Breast epithelium (tissue), 3 donors: Measurements from ENCODE around the gene SEC61G.

Source experiments
- POLR2A ChIP-seq: fragments of 450-650 bp; IDR thresholded peaks from one replicate; pipeline ENCODE4 v1.6.1; 2016; ENCODE audit warnings: antibody characterized with exemption, mild to moderate bottlenecking, moderate library complexity
- POLR2AphosphoS5 ChIP-seq, 3 donors: sonication (generic); formaldehyde crosslinking; IDR thresholded peaks; one replicate each; pipeline ENCODE4 v1.6.1; 2017; ENCODE audit warnings: antibody characterized with exemption in 3 of 3
- TF ChIP-seq, protein P1 (sequence below), 3 donors: fragments of 450-650 bp; IDR thresholded peaks; one replicate each; pipeline ENCODE4 v1.5.1; 2016 to 2017; ENCODE audit warnings: antibody characterized with exemption in 3 of 3, mild to moderate bottlenecking in 3 of 3, moderate library complexity in 3 of 3

DNA sequence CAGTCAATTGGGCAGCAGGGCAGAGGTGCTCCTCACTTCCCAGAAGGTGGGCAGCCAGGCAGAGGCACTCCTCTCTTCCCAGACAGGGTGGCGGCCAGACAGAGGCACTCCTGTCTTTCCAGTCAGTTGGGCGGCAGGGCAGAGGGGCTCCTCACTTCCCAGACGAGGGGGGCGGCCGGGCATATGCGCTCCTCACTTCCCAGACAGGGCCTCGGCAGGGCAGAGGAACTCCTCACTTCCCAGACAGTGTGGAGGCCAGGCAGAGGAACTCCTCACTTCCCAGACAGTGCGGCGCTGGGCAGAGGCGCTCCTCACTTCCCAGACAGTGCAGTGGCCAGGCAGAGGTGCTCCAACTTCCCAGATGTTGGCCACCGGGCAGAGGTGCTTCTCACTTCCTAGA, 33.4 kb upstream of the SEC61G start:
- TF ChIP-seq POLR2AphosphoS5 (IDR thresholded peaks at IDR 0.05) (no peak), POLR2A (no peak)
- TF ChIP-seq, protein P1, sequence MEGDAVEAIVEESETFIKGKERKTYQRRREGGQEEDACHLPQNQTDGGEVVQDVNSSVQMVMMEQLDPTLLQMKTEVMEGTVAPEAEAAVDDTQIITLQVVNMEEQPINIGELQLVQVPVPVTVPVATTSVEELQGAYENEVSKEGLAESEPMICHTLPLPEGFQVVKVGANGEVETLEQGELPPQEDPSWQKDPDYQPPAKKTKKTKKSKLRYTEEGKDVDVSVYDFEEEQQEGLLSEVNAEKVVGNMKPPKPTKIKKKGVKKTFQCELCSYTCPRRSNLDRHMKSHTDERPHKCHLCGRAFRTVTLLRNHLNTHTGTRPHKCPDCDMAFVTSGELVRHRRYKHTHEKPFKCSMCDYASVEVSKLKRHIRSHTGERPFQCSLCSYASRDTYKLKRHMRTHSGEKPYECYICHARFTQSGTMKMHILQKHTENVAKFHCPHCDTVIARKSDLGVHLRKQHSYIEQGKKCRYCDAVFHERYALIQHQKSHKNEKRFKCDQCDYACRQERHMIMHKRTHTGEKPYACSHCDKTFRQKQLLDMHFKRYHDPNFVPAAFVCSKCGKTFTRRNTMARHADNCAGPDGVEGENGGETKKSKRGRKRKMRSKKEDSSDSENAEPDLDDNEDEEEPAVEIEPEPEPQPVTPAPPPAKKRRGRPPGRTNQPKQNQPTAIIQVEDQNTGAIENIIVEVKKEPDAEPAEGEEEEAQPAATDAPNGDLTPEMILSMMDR (IDR thresholded peaks at IDR 0.05), result no peak
